Adrenal gland (tissue), 12 donors: ENCODE measurements around the gene SMNDC1. TPM values are rescaled to one million over a fixed set of nuclear protein-coding genes. Genes with fewer than 3 reads are reported as not detected.
"Not testable (repeated sequence)": the region's sequence is repeated elsewhere in the genome, so short reads cannot be mapped to it uniquely, and the experiment has no call there.

Experiments used
- DNase-seq, 7 donors: peaks; one replicate each; pipeline ENCODE4 v3.0.0-alpha.2; 2019 to 2020
- H3K27ac ChIP-seq, 5 donors: fragments of 200-600 bp; sonication (generic) in 4 of 5; 1 replicate in 3 of 5; 2 replicates in 2 of 5; pipeline versions ENCODE4 v1.5.1 to v1.8.0; 2016 to 2020; ENCODE audit warnings: mild to moderate bottlenecking in 1 of 5
- H3K27me3 ChIP-seq: fragments of 200-600 bp; 2 replicates; pipeline ENCODE4 v1.8.0; 2021
- H3K36me3 ChIP-seq, 2 donors: fragments of 200-600 bp; replicated peaks in 1 of 2; 1 replicate in 1 of 2; 2 replicates in 1 of 2; pipeline versions ENCODE4 v1.5.1 to v1.8.0; 2018 to 2022
- H3K4me1 ChIP-seq, 2 donors: fragments of 200-600 bp; replicated peaks in 1 of 2; 1 replicate in 1 of 2; 2 replicates in 1 of 2; pipeline versions ENCODE4 v1.5.1 to v1.8.0; 2018 to 2021
- H3K4me3 ChIP-seq, 4 donors: fragments of 200-600 bp; sonication (generic) in 3 of 4; one replicate each; pipeline ENCODE4 v1.5.1; 2016 to 2018
- H3K9me3 ChIP-seq, 3 donors: fragments of 200-600 bp; sonication (generic) in 1 of 3; replicated peaks in 1 of 3; 1 replicate in 2 of 3; 2 replicates in 1 of 3; pipeline versions ENCODE4 v1.5.1 to v1.8.0; 2016 to 2021
- POLR2A ChIP-seq, 2 donors: fragments of 450-650 bp; IDR thresholded peaks; one replicate each; pipeline ENCODE4 v1.6.1; 2017; ENCODE audit warnings: antibody characterized with exemption in 2 of 2, mild to moderate bottlenecking in 2 of 2, moderate library complexity in 1 of 2
- WGBS, 4 donors: extraction: QIAGEN DNeasy Blood & Tissue Kit in 2 of 4; methylation state at CpG; one replicate each; pipeline versions ENCODE4 v1.1.5 to v1.1.7; 2013 to 2017; 5-methylcytosine and 5-hydroxymethylcytosine counted together
- intact Hi-C, 2 donors: fragments of 100-400 bp; cut with DNase I; formaldehyde crosslinking; loops; one replicate each; pipeline versions ENCODE4 v1.14.1 to v1.15.0; 2022 to 2023
- polyA plus RNA-seq, 3 donors: library from polyadenylated mRNA; stranded (reverse); fragments of 200-250 nt in 2 of 3; fragments of 350-450 nt in 1 of 3; fragmentation: Illumina TruSeq in 1 of 3; extraction: RNeasy Lipid Tissue Mini Kit (QIAGEN cat#74804) in 1 of 3; gene quantifications; one replicate each; pipeline ENCODE4 v1.2.3, GENCODE V29; 2013 to 2014
- total RNA-seq, 9 donors: library from RNA; depleted of rRNA in 4 of 9; stranded (reverse); fragments of >200 nt in 4 of 9; fragments of 120-200 nt in 1 of 9; fragmentation: NEBNext Ultra II Directional in 1 of 9; extraction: Animal tissue kit (Norgen Biotek cat#: 25700) in 1 of 9; gene quantifications; one replicate each; pipeline versions ENCODE4 v1.1.0 to v1.2.4, GENCODE V29; 2013 to 2023
- TF ChIP-seq, protein P1 (sequence below), 6 experiments: fragments of 450-650 bp in 4 of 6; fragments of 200-600 bp in 2 of 6; sonication (generic) in 1 of 6; IDR thresholded peaks; 1 replicate in 5 of 6; 2 replicates in 1 of 6; pipeline versions ENCODE4 v1.5.1 to v1.8.0; 2016 to 2021; ENCODE audit warnings: antibody characterized with exemption in 6 of 6, mild to moderate bottlenecking in 2 of 6, moderate library complexity in 1 of 6
- donor health status: healthy with polysubstance abuse.
- donor health status: Bipolar disorder and iron deficiency.
- donor health status: DM: yes; HTN: yes; CAD: no.
- donor health status: DM: no; HTN: no; CAD: no.
- donor health status: DM: no; HTN: no; CAD: no.
- donor health status: DM: yes; HTN: yes; CAD: no.

Gene SMNDC1
- total and polyA plus RNA-seq, 12 donors, result 3.7 to 34.4 (median 9.9) TPM

- H3K9me3 ChIP-seq, result no peaks in the 10 kb centered on the region
- no peak for DNase-seq
Measured at GRCh38 chr10:110254467-110254866, 50.3 kb downstream of the SMNDC1 start.

GRCh38 chr10:110252151-110252550 lies 52.6 kb downstream of the SMNDC1 start:
- H3K4me1 ChIP-seq, result no peaks in the 10 kb centered on the region

More at GRCh38 chr10:110254467-110254866, 50.3 kb downstream of the SMNDC1 start:
- Histone ChIP-seq H3K4me1 (no peaks in the 10 kb centered on the region), H3K36me3 (no peaks in the 10 kb centered on the region), H3K27ac (no peak overlapping the region), H3K27me3 (no peaks in the 10 kb centered on the region), H3K4me3 (no peak overlapping the region)
- TF ChIP-seq, protein P1, sequence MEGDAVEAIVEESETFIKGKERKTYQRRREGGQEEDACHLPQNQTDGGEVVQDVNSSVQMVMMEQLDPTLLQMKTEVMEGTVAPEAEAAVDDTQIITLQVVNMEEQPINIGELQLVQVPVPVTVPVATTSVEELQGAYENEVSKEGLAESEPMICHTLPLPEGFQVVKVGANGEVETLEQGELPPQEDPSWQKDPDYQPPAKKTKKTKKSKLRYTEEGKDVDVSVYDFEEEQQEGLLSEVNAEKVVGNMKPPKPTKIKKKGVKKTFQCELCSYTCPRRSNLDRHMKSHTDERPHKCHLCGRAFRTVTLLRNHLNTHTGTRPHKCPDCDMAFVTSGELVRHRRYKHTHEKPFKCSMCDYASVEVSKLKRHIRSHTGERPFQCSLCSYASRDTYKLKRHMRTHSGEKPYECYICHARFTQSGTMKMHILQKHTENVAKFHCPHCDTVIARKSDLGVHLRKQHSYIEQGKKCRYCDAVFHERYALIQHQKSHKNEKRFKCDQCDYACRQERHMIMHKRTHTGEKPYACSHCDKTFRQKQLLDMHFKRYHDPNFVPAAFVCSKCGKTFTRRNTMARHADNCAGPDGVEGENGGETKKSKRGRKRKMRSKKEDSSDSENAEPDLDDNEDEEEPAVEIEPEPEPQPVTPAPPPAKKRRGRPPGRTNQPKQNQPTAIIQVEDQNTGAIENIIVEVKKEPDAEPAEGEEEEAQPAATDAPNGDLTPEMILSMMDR (IDR thresholded peaks at IDR 0.05), result no peak
- no peak for TF ChIP-seq POLR2A (IDR thresholded peaks at IDR 0.05)
- intact Hi-C loops, result no loop called here

DNA sequence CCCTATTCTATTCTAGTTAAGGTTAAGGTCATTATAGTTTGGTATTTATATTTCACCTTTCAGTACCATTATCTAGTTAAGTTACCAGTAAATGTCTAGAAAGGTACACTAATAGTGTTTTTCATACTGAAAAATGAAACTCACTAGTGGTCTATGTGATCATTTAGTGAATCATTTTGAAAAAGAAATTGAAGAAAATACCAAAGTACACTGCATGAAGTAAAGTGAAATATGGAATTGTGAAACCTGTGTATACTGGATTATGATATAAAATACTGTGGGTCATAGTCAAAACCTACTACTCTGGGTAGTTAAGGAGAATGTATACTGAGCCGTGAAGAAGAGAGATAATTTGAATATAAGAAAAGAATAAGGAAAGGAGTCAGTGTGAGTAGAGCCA lies 53.3 kb downstream of the SMNDC1 start:
- 39 to 92% (median 90%) methylated on average over 1 of the region's 1 CpG for WGBS, 4 donors
- H3K9me3 ChIP-seq, H3K4me3 ChIP-seq, H3K27ac ChIP-seq, H3K27me3 ChIP-seq, intact Hi-C loops, H3K4me1 ChIP-seq, DNase-seq, H3K36me3 ChIP-seq: not testable (repeated sequence)

More at GRCh38 chr10:110252151-110252550, 52.6 kb downstream of the SMNDC1 start:
- no peaks in the 10 kb centered on the region for H3K9me3 ChIP-seq
- intact Hi-C loops, result no loop called here
- no peak overlapping the region for H3K4me3 ChIP-seq
- no peak for DNase-seq
- H3K27ac ChIP-seq, result no peak overlapping the region
- TF ChIP-seq, protein P1 (IDR thresholded peaks at IDR 0.05), result no peak
- TF ChIP-seq POLR2A (IDR thresholded peaks at IDR 0.05), result no peak
- H3K36me3 ChIP-seq, result no peaks in the 10 kb centered on the region
- 90 to 100% (median 96%) methylated on average over 1 of the region's 1 CpG for WGBS, 4 donors
- no peaks in the 10 kb centered on the region for H3K27me3 ChIP-seq

GRCh38 chr10:110249489-110249888 lies 55.2 kb downstream of the SMNDC1 start:
- intact Hi-C loops, DNase-seq, H3K27ac ChIP-seq, H3K27me3 ChIP-seq, H3K4me3 ChIP-seq, H3K9me3 ChIP-seq, H3K36me3 ChIP-seq: not testable (repeated sequence)
- H3K4me1 ChIP-seq, result peaks cover 0 to 11% of the 10 kb centered on the region in 2 donors
- WGBS, 4 donors, result 83 to 100% (median 94%) methylated on average over 1 of the region's 1 CpG

DNA sequence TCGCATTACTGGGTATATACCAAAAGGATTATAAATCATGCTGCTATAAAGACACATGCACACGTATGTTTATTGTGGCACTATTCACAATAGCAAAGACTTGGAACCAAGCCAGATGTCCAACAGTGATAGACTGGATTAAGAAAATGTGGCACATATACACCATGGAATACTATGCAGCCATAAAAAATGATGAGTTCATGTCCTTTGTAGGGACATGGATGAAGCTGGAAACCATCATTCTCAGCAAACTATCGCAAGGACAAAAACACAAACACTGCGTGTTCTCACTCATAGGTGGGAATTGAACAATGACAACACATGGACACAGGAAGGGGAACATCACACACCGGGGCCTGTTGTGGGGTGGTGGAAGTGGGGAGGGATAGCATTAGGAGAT lies 56.9 kb downstream of the SMNDC1 start:
- H3K9me3 ChIP-seq, H3K27ac ChIP-seq, H3K36me3 ChIP-seq, intact Hi-C loops, H3K27me3 ChIP-seq, DNase-seq, H3K4me3 ChIP-seq: not testable (repeated sequence)
- H3K4me1 ChIP-seq, result peaks cover 2 to 11% of the 10 kb centered on the region in 2 donors
- WGBS, 4 donors, result 74 to 97% (median 86%) methylated on average over 4 to 5 of the region's 5 CpGs

DNA sequence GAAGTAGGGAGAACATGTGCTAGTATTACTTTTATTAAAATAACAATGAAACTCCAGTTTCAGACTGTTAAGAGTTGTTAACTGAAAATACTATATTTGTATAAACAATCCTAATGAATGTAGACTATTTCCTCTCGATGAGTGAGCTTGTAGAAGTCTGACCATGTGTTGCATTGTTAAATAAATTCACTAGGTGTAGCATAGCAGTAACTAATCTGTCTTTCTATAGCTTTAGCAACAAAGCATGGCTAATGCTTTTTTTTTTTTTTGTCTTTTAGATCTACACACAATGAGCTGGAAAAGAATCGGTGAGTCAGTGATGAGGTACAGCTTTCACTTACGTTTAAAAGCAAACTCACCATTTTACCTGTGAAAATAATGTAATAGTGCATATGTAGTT lies 60.2 kb downstream of the SMNDC1 start:
- no peak for TF ChIP-seq POLR2A (IDR thresholded peaks at IDR 0.05)
- TF ChIP-seq, protein P1 (IDR thresholded peaks at IDR 0.05), result no peak
- peaks cover 19% of the 10 kb centered on the region in 2 donors for H3K4me1 ChIP-seq
- intact Hi-C loops, result no loop called here

More for the DNA sequence above, 60.2 kb downstream of the SMNDC1 start:
- Histone ChIP-seq H3K4me3 (no peak overlapping the region), H3K27ac (no peak overlapping the region), H3K27me3 (no peaks in the 10 kb centered on the region), H3K36me3 (peaks cover 0 to 4% of the 10 kb centered on the region in 2 donors), H3K9me3 (no peaks in the 10 kb centered on the region)
- DNase-seq, result no peak
- 88 to 93% (median 91%) methylated on average over 3 of the region's 3 CpGs for WGBS, 4 donors
